ENCODE measurements around the gene TMEM212. TPM values are rescaled to one million over a fixed set of nuclear protein-coding genes. Genes with fewer than 3 reads are reported as not detected.
"Not testable (repeated sequence)": the region's sequence is repeated elsewhere in the genome, so short reads cannot be mapped to it uniquely, and the experiment has no call there.

The TMEM212 gene
- total and polyA plus RNA-seq, 4 donors: 0.22 to 0.57 (median 0.40) TPM

GRCh38 chr3:171850960-171851659 lies 8.0 kb downstream of the TMEM212 start:
- DNase-seq (ENCODE audit: low read depth in 4 of 6, low spot score in 6 of 6): no peak
- H3K4me3 ChIP-seq (ENCODE audit: low read depth, low read length): no peak overlapping the region
- 71% methylated on average over 3 of the region's 6 CpGs for WGBS (ENCODE audit: insufficient coverage)
- H3K27ac ChIP-seq (ENCODE audit: low read depth, low read length): no peak overlapping the region
- H3K27me3 ChIP-seq (ENCODE audit: control insufficient read depth, insufficient read depth, low read length): no peaks in the 10 kb centered on the region
- H3K9me3 ChIP-seq (ENCODE audit: control insufficient read depth, insufficient read depth, low read length): peaks cover 11% of the 10 kb centered on the region
- no peaks in the 10 kb centered on the region for H3K4me1 ChIP-seq (ENCODE audit: control insufficient read depth, insufficient read depth, low read length)
- H3K36me3 ChIP-seq (ENCODE audit: control insufficient read depth, insufficient read depth, low read length): no peaks in the 10 kb centered on the region

DNA sequence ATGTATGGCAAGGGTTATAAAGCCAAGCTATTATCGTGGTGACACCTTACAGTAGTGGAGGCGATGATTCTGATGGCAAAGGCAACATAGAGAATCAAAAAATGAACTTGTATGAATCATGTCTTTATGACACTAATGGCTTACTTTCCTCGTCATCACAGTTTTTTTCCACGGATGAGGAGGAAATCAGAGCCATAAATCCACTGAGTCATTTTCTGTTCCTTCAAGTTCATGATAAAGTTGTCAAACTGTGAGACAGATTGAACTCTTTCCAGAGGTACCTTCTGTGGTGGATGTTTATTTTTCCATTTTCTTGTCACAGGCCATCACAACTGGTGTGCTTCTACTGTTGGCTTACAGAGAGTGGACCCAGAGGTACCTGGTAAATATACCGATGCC lies 8.5 kb downstream of the TMEM212 start:
- H3K27me3 ChIP-seq (ENCODE audit: control insufficient read depth, insufficient read depth, low read length): no peaks in the 10 kb centered on the region
- no peaks in the 10 kb centered on the region for H3K4me1 ChIP-seq (ENCODE audit: control insufficient read depth, insufficient read depth, low read length)
- H3K27ac ChIP-seq (ENCODE audit: low read depth, low read length): no peak overlapping the region
- peak in 1 of 6 donors; percentile 48 for DNase-seq (ENCODE audit: low read depth in 4 of 6, low spot score in 6 of 6)
- WGBS (ENCODE audit: insufficient coverage): 74% methylated on average over 2 of the region's 5 CpGs
- H3K4me3 ChIP-seq (ENCODE audit: low read depth, low read length): no peak overlapping the region
- H3K9me3 ChIP-seq (ENCODE audit: control insufficient read depth, insufficient read depth, low read length): peaks cover 11% of the 10 kb centered on the region
- no peaks in the 10 kb centered on the region for H3K36me3 ChIP-seq (ENCODE audit: control insufficient read depth, insufficient read depth, low read length)

DNA sequence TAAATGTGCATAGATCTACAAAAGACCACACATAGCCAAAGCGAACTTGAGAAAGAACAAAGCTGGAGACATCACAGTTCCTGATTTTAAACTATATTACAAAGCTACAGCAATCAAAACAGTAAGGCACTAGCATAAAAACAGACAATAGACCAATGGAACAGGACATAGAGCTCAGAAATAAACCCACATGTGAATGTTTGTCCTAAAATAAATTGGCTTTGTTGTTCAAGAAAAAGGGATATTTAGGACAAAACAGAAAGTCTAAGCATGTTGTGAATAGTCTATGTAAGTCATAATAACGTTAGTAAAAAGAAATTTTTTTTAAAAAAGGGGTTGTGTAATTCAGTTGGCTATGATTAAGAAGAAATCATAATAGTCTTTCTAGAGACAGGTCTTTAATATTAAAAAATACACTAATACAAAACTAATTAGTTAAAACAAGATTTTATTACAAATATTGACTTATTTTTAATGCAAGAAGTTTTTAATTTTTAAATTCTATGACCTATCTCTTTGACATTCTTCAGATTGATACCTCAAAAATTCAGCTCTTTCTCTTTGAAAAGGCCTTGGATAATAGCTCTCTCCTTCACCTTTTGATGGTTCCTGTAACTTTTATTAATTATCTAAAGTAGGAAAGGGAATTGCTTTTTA lies 11.6 kb downstream of the TMEM212 start:
- no CpG with 5 or more reads among the region's 2 CpGs for WGBS (ENCODE audit: insufficient coverage)
- DNase-seq (ENCODE audit: low read depth in 4 of 6, low spot score in 6 of 6): no peak

DNA sequence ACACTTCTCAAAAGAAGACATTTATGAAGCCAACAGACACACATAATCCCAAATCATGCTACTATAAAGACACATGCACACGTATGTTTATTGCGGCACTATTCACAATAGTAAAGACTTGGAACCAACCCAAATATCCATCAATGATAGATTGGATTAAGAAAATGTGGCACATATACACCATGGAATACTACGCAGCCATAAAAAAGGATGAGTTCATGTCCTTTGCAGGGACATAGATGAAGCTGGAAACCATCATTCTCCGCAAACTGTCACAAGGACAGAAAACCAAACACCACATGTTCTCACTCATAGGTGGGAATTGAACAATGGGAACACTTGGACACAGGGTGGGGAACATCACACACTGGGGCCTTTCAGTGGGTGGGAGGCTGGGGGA lies 15.6 kb downstream of the TMEM212 start:
- H3K36me3 ChIP-seq (ENCODE audit: control insufficient read depth, insufficient read depth, low read length); H3K4me1 ChIP-seq (ENCODE audit: control insufficient read depth, insufficient read depth, low read length); H3K9me3 ChIP-seq (ENCODE audit: control insufficient read depth, insufficient read depth, low read length); H3K4me3 ChIP-seq (ENCODE audit: low read depth, low read length); DNase-seq (ENCODE audit: low read depth in 4 of 6, low spot score in 6 of 6); H3K27ac ChIP-seq (ENCODE audit: low read depth, low read length); H3K27me3 ChIP-seq (ENCODE audit: control insufficient read depth, insufficient read depth, low read length): not testable (repeated sequence)
- WGBS (ENCODE audit: insufficient coverage): no CpG with 5 or more reads among the region's 4 CpGs

More for the DNA sequence above, 11.6 kb downstream of the TMEM212 start:
- H3K9me3 ChIP-seq (ENCODE audit: control insufficient read depth, insufficient read depth, low read length): peaks cover 11% of the 10 kb centered on the region
- H3K4me3 ChIP-seq (ENCODE audit: low read depth, low read length): no peak overlapping the region
- no peak overlapping the region for H3K27ac ChIP-seq (ENCODE audit: low read depth, low read length)
- H3K4me1 ChIP-seq (ENCODE audit: control insufficient read depth, insufficient read depth, low read length): no peaks in the 10 kb centered on the region
- no peaks in the 10 kb centered on the region for H3K27me3 ChIP-seq (ENCODE audit: control insufficient read depth, insufficient read depth, low read length)
- H3K36me3 ChIP-seq (ENCODE audit: control insufficient read depth, insufficient read depth, low read length): no peaks in the 10 kb centered on the region

DNA sequence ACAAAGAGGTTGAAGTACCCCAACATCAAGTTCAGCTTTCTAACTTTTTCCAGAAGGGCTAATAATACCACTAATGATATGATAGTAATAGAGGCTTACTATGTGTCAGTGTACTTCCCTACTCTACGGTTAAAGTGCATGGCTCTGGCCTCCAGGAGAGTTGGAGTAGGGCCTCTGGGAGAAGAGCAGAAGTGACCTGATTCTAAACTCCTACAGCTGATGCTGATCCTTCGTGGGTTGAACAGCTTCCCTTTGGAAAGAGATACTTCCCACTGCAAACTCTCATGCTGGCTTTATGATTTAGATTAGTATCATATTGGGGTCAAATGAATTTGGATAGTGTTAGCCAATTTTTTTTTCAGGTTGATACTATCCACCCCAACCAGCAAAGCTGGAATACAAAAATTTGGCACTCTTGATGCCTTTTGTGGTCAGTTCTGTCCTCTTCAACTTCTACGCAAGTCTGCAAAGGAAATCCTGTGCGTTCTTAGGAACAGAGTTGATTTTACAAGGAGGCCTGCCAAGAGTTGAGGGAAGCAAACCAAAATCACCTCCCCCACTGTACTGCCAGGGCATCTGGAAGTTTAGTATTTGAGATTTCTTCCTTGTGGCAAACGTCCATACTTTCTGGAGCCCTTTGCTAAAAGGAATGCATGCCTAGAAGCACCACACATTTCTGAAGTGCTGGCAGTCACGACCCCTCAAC lies 17.8 kb downstream of the TMEM212 start:
- Histone ChIP-seq H3K4me1 (ENCODE audit: control insufficient read depth, insufficient read depth, low read length) (no peaks in the 10 kb centered on the region), H3K27ac (ENCODE audit: low read depth, low read length) (no peak overlapping the region), H3K4me3 (ENCODE audit: low read depth, low read length) (no peak overlapping the region), H3K36me3 (ENCODE audit: control insufficient read depth, insufficient read depth, low read length) (no peaks in the 10 kb centered on the region), H3K27me3 (ENCODE audit: control insufficient read depth, insufficient read depth, low read length) (no peaks in the 10 kb centered on the region), H3K9me3 (ENCODE audit: control insufficient read depth, insufficient read depth, low read length) (no peaks in the 10 kb centered on the region)
- WGBS (ENCODE audit: insufficient coverage): 100% methylated on average over 1 of the region's 6 CpGs
- peak in 1 of 6 donors; percentile 49 for DNase-seq (ENCODE audit: low read depth in 4 of 6, low spot score in 6 of 6)

- DNase-seq (ENCODE audit: low read depth in 4 of 6, low spot score in 6 of 6): no peak
- no CpG with 5 or more reads among the region's 2 CpGs for WGBS (ENCODE audit: insufficient coverage)
- Histone ChIP-seq H3K9me3 (ENCODE audit: control insufficient read depth, insufficient read depth, low read length) (no peaks in the 10 kb centered on the region), H3K4me1 (ENCODE audit: control insufficient read depth, insufficient read depth, low read length) (no peaks in the 10 kb centered on the region), H3K27ac (ENCODE audit: low read depth, low read length) (no peak overlapping the region), H3K27me3 (ENCODE audit: control insufficient read depth, insufficient read depth, low read length) (no peaks in the 10 kb centered on the region), H3K4me3 (ENCODE audit: low read depth, low read length) (no peak overlapping the region), H3K36me3 (ENCODE audit: control insufficient read depth, insufficient read depth, low read length) (no peaks in the 10 kb centered on the region)
Observed at GRCh38 chr3:171862392-171862791, 19.2 kb downstream of the TMEM212 start.

GRCh38 chr3:171862993-171863521 lies 19.9 kb downstream of the TMEM212 start:
- Histone ChIP-seq H3K27me3 (ENCODE audit: control insufficient read depth, insufficient read depth, low read length) (no peaks in the 10 kb centered on the region), H3K9me3 (ENCODE audit: control insufficient read depth, insufficient read depth, low read length) (no peaks in the 10 kb centered on the region), H3K27ac (ENCODE audit: low read depth, low read length) (no peak overlapping the region), H3K4me1 (ENCODE audit: control insufficient read depth, insufficient read depth, low read length) (no peaks in the 10 kb centered on the region), H3K36me3 (ENCODE audit: control insufficient read depth, insufficient read depth, low read length) (no peaks in the 10 kb centered on the region), H3K4me3 (ENCODE audit: low read depth, low read length) (peak overlapping the region; percentile 5)
- DNase-seq (ENCODE audit: low read depth in 4 of 6, low spot score in 6 of 6): peak in 1 of 6 donors; percentile 6
- 35% methylated on average over 4 of the region's 11 CpGs for WGBS (ENCODE audit: insufficient coverage)

- DNase-seq (ENCODE audit: low read depth in 4 of 6, low spot score in 6 of 6): no peak
- Histone ChIP-seq H3K9me3 (ENCODE audit: control insufficient read depth, insufficient read depth, low read length) (no peaks in the 10 kb centered on the region), H3K36me3 (ENCODE audit: control insufficient read depth, insufficient read depth, low read length) (no peaks in the 10 kb centered on the region), H3K27me3 (ENCODE audit: control insufficient read depth, insufficient read depth, low read length) (no peaks in the 10 kb centered on the region), H3K27ac (ENCODE audit: low read depth, low read length) (no peak overlapping the region), H3K4me3 (ENCODE audit: low read depth, low read length) (no peak overlapping the region), H3K4me1 (ENCODE audit: control insufficient read depth, insufficient read depth, low read length) (no peaks in the 10 kb centered on the region)
- 100% methylated on average over 1 of the region's 3 CpGs for WGBS (ENCODE audit: insufficient coverage)
Observed at GRCh38 chr3:171863920-171864319, 20.8 kb downstream of the TMEM212 start.

- Histone ChIP-seq H3K9me3 (ENCODE audit: control insufficient read depth, insufficient read depth, low read length) (no peaks in the 10 kb centered on the region), H3K27me3 (ENCODE audit: control insufficient read depth, insufficient read depth, low read length) (no peaks in the 10 kb centered on the region), H3K4me3 (ENCODE audit: low read depth, low read length) (no peak overlapping the region), H3K27ac (ENCODE audit: low read depth, low read length) (no peak overlapping the region), H3K4me1 (ENCODE audit: control insufficient read depth, insufficient read depth, low read length) (no peaks in the 10 kb centered on the region), H3K36me3 (ENCODE audit: control insufficient read depth, insufficient read depth, low read length) (no peaks in the 10 kb centered on the region)
- 87% methylated on average over 3 of the region's 5 CpGs for WGBS (ENCODE audit: insufficient coverage)
- DNase-seq (ENCODE audit: low read depth in 4 of 6, low spot score in 6 of 6): no peak
Observed at GRCh38 chr3:171865191-171865865, 22.2 kb downstream of the TMEM212 start.

All from spinal cord (tissue), 10 donors.